OCI-LY7 (cell line): ENCODE measurements around the gene C12orf75. TPM values are rescaled to one million over a fixed set of nuclear protein-coding genes. Genes with fewer than 3 reads are reported as not detected.

ENCODE experiments used
- BruUV-seq: library from RNA; stranded (reverse); fragments of 400-500 nt; replicated peaks from 2 replicates; lab custom pipeline; 2021; lab: Mats Ljungman, UMichigan
- CTCF ChIA-PET: fragments of 300-600 bp; sonication (Branson Sonifier 250); formaldehyde crosslinking; loops from one replicate; lab custom pipeline; 2022; ENCODE audit warnings: antibody characterized with exemption; ENCODE audit not compliant: unreplicated experiment; lab: Charles Lee
- POLR2A ChIA-PET: fragments of 300-600 bp; sonication (Branson Sonifier 250); formaldehyde crosslinking; loops from one replicate; lab custom pipeline; 2022; ENCODE audit warnings: antibody characterized with exemption; lab: Charles Lee
- DNase-seq: peaks from one replicate; pipeline ENCODE4 v3.0.0-alpha.2; 2015; ENCODE audit warnings: low spot score
- H2AFZ ChIP-seq: fragments of 200-600 bp; sonication (generic), shearing (Covaris generic); 2 replicates; pipeline ENCODE4 v1.6.1; 2014; ENCODE audit warnings: mild to moderate bottlenecking, antibody characterized with exemption, low read length, moderate library complexity
- H3K27ac ChIP-seq: fragments of 200-600 bp; sonication (generic); 2 replicates; pipeline ENCODE4 v1.5.1; 2014; ENCODE audit warnings: mixed run types, low read depth, mild to moderate bottlenecking, moderate library complexity, low read length, inconsistent platforms; ENCODE audit not compliant: poor library complexity, severe bottlenecking
- H3K36me3 ChIP-seq: fragments of 200-600 bp; sonication (generic); 2 replicates; pipeline ENCODE4 v1.6.1; 2014; ENCODE audit warnings: mild to moderate bottlenecking, antibody characterized with exemption, low read length, moderate library complexity, mixed read lengths; ENCODE audit not compliant: insufficient read depth
- H3K4me1 ChIP-seq: fragments of 200-600 bp; sonication (generic); 2 replicates; pipeline ENCODE4 v1.5.1; 2014; ENCODE audit warnings: mild to moderate bottlenecking, low read length; ENCODE audit not compliant: insufficient read depth, poor library complexity, severe bottlenecking
- H3K4me2 ChIP-seq: fragments of 200-600 bp; sonication (generic); 2 replicates; pipeline ENCODE4 v1.6.1; 2014; ENCODE audit warnings: mild to moderate bottlenecking, low read length
- H3K4me3 ChIP-seq: fragments of 200-600 bp; sonication (generic); 2 replicates; pipeline ENCODE4 v1.5.1; 2014; ENCODE audit warnings: mild to moderate bottlenecking, low read depth, low read length; ENCODE audit not compliant: poor library complexity, severe bottlenecking
- H3K79me2 ChIP-seq: fragments of 200-600 bp; sonication (generic); 2 replicates; pipeline ENCODE4 v1.6.1; 2016; ENCODE audit warnings: low read depth, mild to moderate bottlenecking, low read length, moderate library complexity, mixed read lengths; ENCODE audit not compliant: insufficient read depth
- H3K9me2 ChIP-seq: fragments of 200-600 bp; sonication (generic); 2 replicates; pipeline ENCODE4 v1.6.1; 2016; ENCODE audit warnings: mild to moderate bottlenecking, low read length, mixed read lengths; ENCODE audit not compliant: insufficient read depth
- H3K9me3 ChIP-seq: fragments of 200-600 bp; sonication (generic); 2 replicates; pipeline ENCODE4 v1.6.1; 2014; ENCODE audit warnings: mild to moderate bottlenecking, mixed run types, low read length, mixed read lengths
- H4K20me1 ChIP-seq: fragments of 200-600 bp; sonication (generic); 2 replicates; pipeline ENCODE4 v1.6.1; 2014; ENCODE audit warnings: mild to moderate bottlenecking, antibody characterized with exemption, low read length, moderate library complexity, mixed read lengths; ENCODE audit not compliant: insufficient read depth
- CTCF ChIP-seq: fragments of 200-600 bp; sonication (generic); conservative IDR thresholded peaks from 2 replicates; pipeline ENCODE4 v1.5.1; 2014; ENCODE audit warnings: mild to moderate bottlenecking, antibody characterized with exemption, low read length, moderate library complexity, mixed read lengths
- EZH2phosphoT487 ChIP-seq: fragments of 200-600 bp; sonication (generic); IDR thresholded peaks from 2 replicates; pipeline ENCODE4 v1.6.1; 2018; ENCODE audit warnings: low read depth, borderline replicate concordance, mild to moderate bottlenecking, mixed run types, antibody characterized with exemption, low read length, moderate library complexity, mixed read lengths
- intact Hi-C: fragments of 100-400 bp; cut with micrococcal nuclease; formaldehyde crosslinking; loops from one replicate; pipeline ENCODE4 v1.10.0; 2022; ENCODE audit not compliant: unreplicated experiment
- total RNA-seq, 2 experiments: library from RNA; depleted of rRNA in 1 of 2; stranded (reverse); fragments of >200 nt in 1 of 2; shearing (Covaris generic) in 1 of 2; gene quantifications; 2 replicates each; pipeline ENCODE4 v1.2.3, GENCODE V29; 2014 to 2022

C12orf75 gene
- total RNA-seq, 2 experiments from 2014 or later: 147 to 505 TPM

GRCh38 chr12:105325117-105325516 is 5.4 kb upstream of the C12orf75 start:
- no peak for DNase-seq
- BruUV-seq: no TSS peak
- Histone ChIP-seq H4K20me1 (no peaks in the 10 kb centered on the region), H3K9me3 (no peaks in the 10 kb centered on the region), H3K4me2 (no peak overlapping the region), H3K36me3 (no peaks in the 10 kb centered on the region), H2AFZ (peak overlapping the region; percentile 38; the same call in 1 of the 2 replicates), H3K9me2 (no peaks in the 10 kb centered on the region), H3K79me2 (no peaks in the 10 kb centered on the region), H3K27ac (no peak overlapping the region), H3K4me3 (no peak overlapping the region), H3K4me1 (peaks cover 97% of the 10 kb centered on the region)
- TF ChIP-seq EZH2phosphoT487 (no peak), CTCF (no peak)
- intact Hi-C loops: no loop called here
- CTCF ChIA-PET: interaction anchor here (1.0 kb wide), 1 partner anchor 33 kb away, joined by 3 read pairs; no protein-coding TSS in a partner anchor
- POLR2A ChIA-PET: interaction anchor here (0.7 to 1.6 kb wide), 4 partner anchors 32 to 50 kb away, joined by 3 to 6 read pairs (median 4); no protein-coding TSS in a partner anchor

GRCh38 chr12:105329926-105330282 is 587 bp upstream of the C12orf75 start:
- TSS peak; percentile 77 for BruUV-seq
- intact Hi-C loops: loop anchor here (5.0 to 10.0 kb wide), 3 partner anchors 93 to 855 kb away; partner anchors contain the start of genes APPL2 and WASHC4
- peaks cover 18% of the 10 kb centered on the region for H4K20me1 ChIP-seq
- TF ChIP-seq CTCF (no peak), EZH2phosphoT487 (no peak)
- peaks cover 40% of the 10 kb centered on the region for H3K79me2 ChIP-seq
- no peaks in the 10 kb centered on the region for H3K9me3 ChIP-seq
- H3K27ac ChIP-seq: peak overlapping the region; percentile 91
- CTCF ChIA-PET: interaction anchor here (1.3 to 2.1 kb wide), 2 partner anchors 10 to 28 kb away, joined by 5 to 12 read pairs; no protein-coding TSS in a partner anchor
- peaks cover 32% of the 10 kb centered on the region; the same call in 1 of the 2 replicates for H3K36me3 ChIP-seq
- H3K4me3 ChIP-seq: peak overlapping the region; percentile 92
- POLR2A ChIA-PET: interaction anchor here (0.9 to 9.6 kb wide), 9 partner anchors 9 to 129 kb away, joined by 3 to 157 read pairs (median 7); partner anchors contain the start of gene APPL2
- peaks cover 78% of the 10 kb centered on the region for H3K4me1 ChIP-seq
- H2AFZ ChIP-seq: peak overlapping the region; percentile 46; the same call in 1 of the 2 replicates
- DNase-seq: no peak
- peak overlapping the region; percentile 74 for H3K4me2 ChIP-seq
- no peaks in the 10 kb centered on the region for H3K9me2 ChIP-seq
